ENCODE data around the gene MEOX1. TPM values are rescaled to one million over a fixed set of nuclear protein-coding genes. Genes with fewer than 3 reads are reported as not detected.

MEOX1 gene
- total RNA-seq, 1 experiment from 2014 or later = not detected

DNA sequence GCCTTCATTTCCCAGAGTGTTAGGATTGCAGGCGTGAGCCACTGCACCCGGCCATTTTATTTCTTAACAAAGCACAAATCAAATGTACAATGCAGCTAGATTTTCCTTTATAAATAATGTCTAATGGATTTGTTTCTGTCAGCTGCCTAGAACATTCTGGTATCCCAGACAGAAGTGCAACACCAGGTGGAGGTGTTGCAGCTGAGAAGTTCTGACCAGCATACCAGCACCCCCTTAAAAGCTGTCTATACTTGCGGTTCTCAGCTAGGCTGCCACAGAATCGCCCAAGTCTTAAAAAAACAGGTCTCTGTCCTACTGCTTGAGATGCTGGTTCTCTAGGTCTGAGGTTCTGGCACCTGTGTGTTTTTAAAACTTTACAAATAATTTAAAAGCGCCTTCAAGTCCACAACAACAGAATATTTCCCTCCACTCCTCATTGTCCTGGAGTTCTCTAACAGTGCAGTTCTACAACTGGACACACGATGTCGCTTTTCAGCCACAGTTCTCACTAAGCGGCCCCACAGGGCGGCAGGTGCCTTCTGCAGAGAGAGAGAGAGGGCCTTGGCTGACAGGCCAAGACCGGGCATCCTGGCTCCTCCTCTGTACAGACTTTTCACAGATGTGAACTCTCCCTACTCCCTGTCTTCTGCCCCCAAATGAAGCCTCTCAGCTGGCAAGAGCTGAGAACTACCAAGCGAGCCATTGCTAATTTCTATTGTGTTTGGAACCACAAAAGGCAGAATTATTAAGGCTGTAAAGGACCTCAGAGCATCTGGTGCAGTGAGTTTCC is 32.6 kb upstream of the MEOX1 start:
- Mint-ChIP-seq H3K27me3 (ENCODE audit: low read depth) (0 out of 2 replicates have a peak, but pooled peaks cover 2% of the 10 kb centered on the region), H3K4me3 (no peak overlapping the region), H3K9me3 (peaks cover 3% of the 10 kb centered on the region), H3K36me3 (no peaks in the 10 kb centered on the region), H3K4me1 (peaks cover 17% of the 10 kb centered on the region), H3K27ac (no peak overlapping the region)
- DNase-seq (ENCODE audit: low spot score) = peak; percentile 86
- peak; percentile 91 for ATAC-seq
- POLR2A ChIA-PET = interaction anchor here (1.0 to 1.2 kb wide), 4 partner anchors 50 to 66 kb away, joined by 3 to 7 read pairs (median 3); partner anchors contain the start of gene SOST
- TF ChIP-seq, protein P1, sequence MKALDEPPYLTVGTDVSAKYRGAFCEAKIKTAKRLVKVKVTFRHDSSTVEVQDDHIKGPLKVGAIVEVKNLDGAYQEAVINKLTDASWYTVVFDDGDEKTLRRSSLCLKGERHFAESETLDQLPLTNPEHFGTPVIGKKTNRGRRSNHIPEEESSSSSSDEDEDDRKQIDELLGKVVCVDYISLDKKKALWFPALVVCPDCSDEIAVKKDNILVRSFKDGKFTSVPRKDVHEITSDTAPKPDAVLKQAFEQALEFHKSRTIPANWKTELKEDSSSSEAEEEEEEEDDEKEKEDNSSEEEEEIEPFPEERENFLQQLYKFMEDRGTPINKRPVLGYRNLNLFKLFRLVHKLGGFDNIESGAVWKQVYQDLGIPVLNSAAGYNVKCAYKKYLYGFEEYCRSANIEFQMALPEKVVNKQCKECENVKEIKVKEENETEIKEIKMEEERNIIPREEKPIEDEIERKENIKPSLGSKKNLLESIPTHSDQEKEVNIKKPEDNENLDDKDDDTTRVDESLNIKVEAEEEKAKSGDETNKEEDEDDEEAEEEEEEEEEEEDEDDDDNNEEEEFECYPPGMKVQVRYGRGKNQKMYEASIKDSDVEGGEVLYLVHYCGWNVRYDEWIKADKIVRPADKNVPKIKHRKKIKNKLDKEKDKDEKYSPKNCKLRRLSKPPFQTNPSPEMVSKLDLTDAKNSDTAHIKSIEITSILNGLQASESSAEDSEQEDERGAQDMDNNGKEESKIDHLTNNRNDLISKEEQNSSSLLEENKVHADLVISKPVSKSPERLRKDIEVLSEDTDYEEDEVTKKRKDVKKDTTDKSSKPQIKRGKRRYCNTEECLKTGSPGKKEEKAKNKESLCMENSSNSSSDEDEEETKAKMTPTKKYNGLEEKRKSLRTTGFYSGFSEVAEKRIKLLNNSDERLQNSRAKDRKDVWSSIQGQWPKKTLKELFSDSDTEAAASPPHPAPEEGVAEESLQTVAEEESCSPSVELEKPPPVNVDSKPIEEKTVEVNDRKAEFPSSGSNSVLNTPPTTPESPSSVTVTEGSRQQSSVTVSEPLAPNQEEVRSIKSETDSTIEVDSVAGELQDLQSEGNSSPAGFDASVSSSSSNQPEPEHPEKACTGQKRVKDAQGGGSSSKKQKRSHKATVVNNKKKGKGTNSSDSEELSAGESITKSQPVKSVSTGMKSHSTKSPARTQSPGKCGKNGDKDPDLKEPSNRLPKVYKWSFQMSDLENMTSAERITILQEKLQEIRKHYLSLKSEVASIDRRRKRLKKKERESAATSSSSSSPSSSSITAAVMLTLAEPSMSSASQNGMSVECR (CRISPR knock-in tag; IDR thresholded peaks at IDR 0.05; ENCODE audit: borderline replicate concordance) = no peak
- TF ChIP-seq, protein P2, sequence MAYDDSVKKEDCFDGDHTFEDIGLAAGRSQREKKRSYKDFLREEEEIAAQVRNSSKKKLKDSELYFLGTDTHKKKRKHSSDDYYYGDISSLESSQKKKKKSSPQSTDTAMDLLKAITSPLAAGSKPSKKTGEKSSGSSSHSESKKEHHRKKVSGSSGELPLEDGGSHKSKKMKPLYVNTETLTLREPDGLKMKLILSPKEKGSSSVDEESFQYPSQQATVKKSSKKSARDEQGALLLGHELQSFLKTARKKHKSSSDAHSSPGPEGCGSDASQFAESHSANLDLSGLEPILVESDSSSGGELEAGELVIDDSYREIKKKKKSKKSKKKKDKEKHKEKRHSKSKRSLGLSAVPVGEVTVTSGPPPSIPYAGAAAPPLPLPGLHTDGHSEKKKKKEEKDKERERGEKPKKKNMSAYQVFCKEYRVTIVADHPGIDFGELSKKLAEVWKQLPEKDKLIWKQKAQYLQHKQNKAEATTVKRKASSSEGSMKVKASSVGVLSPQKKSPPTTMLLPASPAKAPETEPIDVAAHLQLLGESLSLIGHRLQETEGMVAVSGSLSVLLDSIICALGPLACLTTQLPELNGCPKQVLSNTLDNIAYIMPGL (CRISPR knock-in tag; IDR thresholded peaks at IDR 0.05) = 0 out of 2 replicates have a peak, but pooled peaks have one; percentile 15
- TF ChIP-seq, protein P3, sequence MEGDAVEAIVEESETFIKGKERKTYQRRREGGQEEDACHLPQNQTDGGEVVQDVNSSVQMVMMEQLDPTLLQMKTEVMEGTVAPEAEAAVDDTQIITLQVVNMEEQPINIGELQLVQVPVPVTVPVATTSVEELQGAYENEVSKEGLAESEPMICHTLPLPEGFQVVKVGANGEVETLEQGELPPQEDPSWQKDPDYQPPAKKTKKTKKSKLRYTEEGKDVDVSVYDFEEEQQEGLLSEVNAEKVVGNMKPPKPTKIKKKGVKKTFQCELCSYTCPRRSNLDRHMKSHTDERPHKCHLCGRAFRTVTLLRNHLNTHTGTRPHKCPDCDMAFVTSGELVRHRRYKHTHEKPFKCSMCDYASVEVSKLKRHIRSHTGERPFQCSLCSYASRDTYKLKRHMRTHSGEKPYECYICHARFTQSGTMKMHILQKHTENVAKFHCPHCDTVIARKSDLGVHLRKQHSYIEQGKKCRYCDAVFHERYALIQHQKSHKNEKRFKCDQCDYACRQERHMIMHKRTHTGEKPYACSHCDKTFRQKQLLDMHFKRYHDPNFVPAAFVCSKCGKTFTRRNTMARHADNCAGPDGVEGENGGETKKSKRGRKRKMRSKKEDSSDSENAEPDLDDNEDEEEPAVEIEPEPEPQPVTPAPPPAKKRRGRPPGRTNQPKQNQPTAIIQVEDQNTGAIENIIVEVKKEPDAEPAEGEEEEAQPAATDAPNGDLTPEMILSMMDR (IDR thresholded peaks at IDR 0.05) = peak; percentile 81
- TF ChIP-seq, protein P4, sequence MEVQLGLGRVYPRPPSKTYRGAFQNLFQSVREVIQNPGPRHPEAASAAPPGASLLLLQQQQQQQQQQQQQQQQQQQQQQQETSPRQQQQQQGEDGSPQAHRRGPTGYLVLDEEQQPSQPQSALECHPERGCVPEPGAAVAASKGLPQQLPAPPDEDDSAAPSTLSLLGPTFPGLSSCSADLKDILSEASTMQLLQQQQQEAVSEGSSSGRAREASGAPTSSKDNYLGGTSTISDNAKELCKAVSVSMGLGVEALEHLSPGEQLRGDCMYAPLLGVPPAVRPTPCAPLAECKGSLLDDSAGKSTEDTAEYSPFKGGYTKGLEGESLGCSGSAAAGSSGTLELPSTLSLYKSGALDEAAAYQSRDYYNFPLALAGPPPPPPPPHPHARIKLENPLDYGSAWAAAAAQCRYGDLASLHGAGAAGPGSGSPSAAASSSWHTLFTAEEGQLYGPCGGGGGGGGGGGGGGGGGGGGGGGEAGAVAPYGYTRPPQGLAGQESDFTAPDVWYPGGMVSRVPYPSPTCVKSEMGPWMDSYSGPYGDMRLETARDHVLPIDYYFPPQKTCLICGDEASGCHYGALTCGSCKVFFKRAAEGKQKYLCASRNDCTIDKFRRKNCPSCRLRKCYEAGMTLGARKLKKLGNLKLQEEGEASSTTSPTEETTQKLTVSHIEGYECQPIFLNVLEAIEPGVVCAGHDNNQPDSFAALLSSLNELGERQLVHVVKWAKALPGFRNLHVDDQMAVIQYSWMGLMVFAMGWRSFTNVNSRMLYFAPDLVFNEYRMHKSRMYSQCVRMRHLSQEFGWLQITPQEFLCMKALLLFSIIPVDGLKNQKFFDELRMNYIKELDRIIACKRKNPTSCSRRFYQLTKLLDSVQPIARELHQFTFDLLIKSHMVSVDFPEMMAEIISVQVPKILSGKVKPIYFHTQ (CRISPR knock-in tag; IDR thresholded peaks at IDR 0.05) = no peak
- no peak for TF ChIP-seq CREM (CRISPR knock-in tag; IDR thresholded peaks at IDR 0.05)
- CTCF ChIA-PET = interaction anchor here (0.6 to 18.3 kb wide), 27 partner anchors 9 to 283 kb away, joined by 3 to 476 read pairs (median 4); partner anchors contain the start of genes CD300LG, ETV4 and SOST

DNA sequence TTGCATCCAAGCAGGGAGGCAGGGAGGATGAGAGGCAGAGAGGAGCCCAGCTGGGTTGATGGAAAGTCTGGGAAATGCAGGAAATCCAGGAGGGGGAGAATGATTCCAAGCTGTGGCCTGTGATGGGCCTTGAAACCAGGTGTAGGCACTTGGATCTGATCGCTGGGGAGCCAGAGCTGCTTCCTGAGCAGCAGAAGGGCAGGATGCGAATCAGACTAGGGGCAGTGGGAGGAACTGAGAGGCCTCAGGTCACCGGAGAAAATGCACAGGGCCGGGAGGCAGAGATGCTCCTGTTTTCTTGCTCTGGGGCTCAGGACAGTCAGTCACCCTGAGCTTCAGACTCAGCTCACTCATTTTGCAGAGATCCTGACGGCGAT is 29.6 kb upstream of the MEOX1 start:
- no peaks in the 10 kb centered on the region for H3K27me3 Mint-ChIP-seq (ENCODE audit: low read depth)
- H3K27ac Mint-ChIP-seq = peak overlapping the region; percentile 51; the same call in 1 of the 2 replicates
- no peak for TF ChIP-seq MXD4 (CRISPR knock-in tag; IDR thresholded peaks at IDR 0.05; ENCODE audit: borderline replicate concordance)
- TF ChIP-seq, protein P5, sequence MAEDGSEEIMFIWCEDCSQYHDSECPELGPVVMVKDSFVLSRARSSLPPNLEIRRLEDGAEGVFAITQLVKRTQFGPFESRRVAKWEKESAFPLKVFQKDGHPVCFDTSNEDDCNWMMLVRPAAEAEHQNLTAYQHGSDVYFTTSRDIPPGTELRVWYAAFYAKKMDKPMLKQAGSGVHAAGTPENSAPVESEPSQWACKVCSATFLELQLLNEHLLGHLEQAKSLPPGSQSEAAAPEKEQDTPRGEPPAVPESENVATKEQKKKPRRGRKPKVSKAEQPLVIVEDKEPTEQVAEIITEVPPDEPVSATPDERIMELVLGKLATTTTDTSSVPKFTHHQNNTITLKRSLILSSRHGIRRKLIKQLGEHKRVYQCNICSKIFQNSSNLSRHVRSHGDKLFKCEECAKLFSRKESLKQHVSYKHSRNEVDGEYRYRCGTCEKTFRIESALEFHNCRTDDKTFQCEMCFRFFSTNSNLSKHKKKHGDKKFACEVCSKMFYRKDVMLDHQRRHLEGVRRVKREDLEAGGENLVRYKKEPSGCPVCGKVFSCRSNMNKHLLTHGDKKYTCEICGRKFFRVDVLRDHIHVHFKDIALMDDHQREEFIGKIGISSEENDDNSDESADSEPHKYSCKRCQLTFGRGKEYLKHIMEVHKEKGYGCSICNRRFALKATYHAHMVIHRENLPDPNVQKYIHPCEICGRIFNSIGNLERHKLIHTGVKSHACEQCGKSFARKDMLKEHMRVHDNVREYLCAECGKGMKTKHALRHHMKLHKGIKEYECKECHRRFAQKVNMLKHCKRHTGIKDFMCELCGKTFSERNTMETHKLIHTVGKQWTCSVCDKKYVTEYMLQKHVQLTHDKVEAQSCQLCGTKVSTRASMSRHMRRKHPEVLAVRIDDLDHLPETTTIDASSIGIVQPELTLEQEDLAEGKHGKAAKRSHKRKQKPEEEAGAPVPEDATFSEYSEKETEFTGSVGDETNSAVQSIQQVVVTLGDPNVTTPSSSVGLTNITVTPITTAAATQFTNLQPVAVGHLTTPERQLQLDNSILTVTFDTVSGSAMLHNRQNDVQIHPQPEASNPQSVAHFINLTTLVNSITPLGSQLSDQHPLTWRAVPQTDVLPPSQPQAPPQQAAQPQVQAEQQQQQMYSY (CRISPR knock-in tag; IDR thresholded peaks at IDR 0.05) = peak; percentile 34; the same call in 1 of the 2 replicates
- no peak for ATAC-seq
- peaks cover 15% of the 10 kb centered on the region for H3K4me1 Mint-ChIP-seq
- no peaks in the 10 kb centered on the region for H3K9me3 Mint-ChIP-seq
- POLR2A ChIA-PET = no interaction called here
- CTCF ChIA-PET = interaction anchor here (1.2 to 18.3 kb wide), 6 partner anchors 18 to 207 kb away, joined by 3 to 476 read pairs (median 8); partner anchors contain the start of genes CD300LG, DHX8 and SOST
- no peak overlapping the region for H3K4me3 Mint-ChIP-seq
- no peaks in the 10 kb centered on the region for H3K36me3 Mint-ChIP-seq
- no peak for DNase-seq (ENCODE audit: low spot score)
